ENCODE measurements around the gene GRHPR. TPM values are rescaled to one million over a fixed set of nuclear protein-coding genes. Genes with fewer than 3 reads are reported as not detected.

The GRHPR gene
- polyA plus RNA-seq, 1 donor from 2014 or later = 128 TPM

GRCh38 chr9:37449862-37450632, 27.6 kb downstream of the GRHPR start:
- Histone ChIP-seq H3K9me3 (ENCODE audit: low read length) (no peaks in the 10 kb centered on the region), H3K9me2 (ENCODE audit: insufficient read depth, low read length) (no peaks in the 10 kb centered on the region), H3K27me3 (ENCODE audit: insufficient read depth, low read depth, low read length) (no peaks in the 10 kb centered on the region), H2AFZ (ENCODE audit: low read depth, low read length) (no peak overlapping the region), H3K79me2 (replicated peaks; ENCODE audit: insufficient read depth, low read length) (peaks cover 5% of the 10 kb centered on the region), H3K36me3 (ENCODE audit: insufficient read depth, low read length) (no peaks in the 10 kb centered on the region), H3F3A (ENCODE audit: insufficient read depth, low read length, poor library complexity, severe bottlenecking) (no peaks in the 10 kb centered on the region), H3K27ac (ENCODE audit: low read length) (no peak overlapping the region), H3K4me2 (ENCODE audit: low read length) (no peak overlapping the region), H3K9ac (ENCODE audit: low read length) (no peak overlapping the region), H4K20me1 (ENCODE audit: insufficient read depth) (no peaks in the 10 kb centered on the region), H3K4me3 (ENCODE audit: low read length) (no peak overlapping the region)
- TF ChIP-seq POLR2AphosphoS5 (IDR thresholded peaks at IDR 0.05) (no peak), SMC3 (conservative IDR thresholded peaks at IDR 0.05; ENCODE audit: poor library complexity) (no peak), REST (IDR thresholded peaks at IDR 0.05; ENCODE audit: borderline replicate concordance) (no peak), TAF1 (IDR thresholded peaks at IDR 0.05; ENCODE audit: low read depth) (no peak), MXI1 (conservative IDR thresholded peaks at IDR 0.05; ENCODE audit: poor library complexity, severe bottlenecking) (no peak), EP300 (conservative IDR thresholded peaks at IDR 0.05; ENCODE audit: poor library complexity, severe bottlenecking) (no peak), CTCF (IDR thresholded peaks at IDR 0.05; ENCODE audit: poor library complexity, severe bottlenecking) (no peak), RAD21 (conservative IDR thresholded peaks at IDR 0.05) (no peak), EZH2 (IDR thresholded peaks at IDR 0.05; ENCODE audit: borderline replicate concordance, insufficient read depth, low read length, poor library complexity, severe bottlenecking) (no peak)

- H4K20me1 ChIP-seq (ENCODE audit: insufficient read depth) = no peaks in the 10 kb centered on the region
- no peaks in the 10 kb centered on the region for H3K9me3 ChIP-seq (ENCODE audit: low read length)
- no peak overlapping the region for H3K9ac ChIP-seq (ENCODE audit: low read length)
- TF ChIP-seq RAD21 (conservative IDR thresholded peaks at IDR 0.05) (no peak), SMC3 (conservative IDR thresholded peaks at IDR 0.05; ENCODE audit: poor library complexity) (no peak), TAF1 (IDR thresholded peaks at IDR 0.05; ENCODE audit: low read depth) (no peak), CTCF (IDR thresholded peaks at IDR 0.05; ENCODE audit: poor library complexity, severe bottlenecking) (no peak), EP300 (conservative IDR thresholded peaks at IDR 0.05; ENCODE audit: poor library complexity, severe bottlenecking) (no peak), REST (IDR thresholded peaks at IDR 0.05; ENCODE audit: borderline replicate concordance) (no peak), POLR2AphosphoS5 (IDR thresholded peaks at IDR 0.05) (no peak), MXI1 (conservative IDR thresholded peaks at IDR 0.05; ENCODE audit: poor library complexity, severe bottlenecking) (no peak), EZH2 (IDR thresholded peaks at IDR 0.05; ENCODE audit: borderline replicate concordance, insufficient read depth, low read length, poor library complexity, severe bottlenecking) (no peak)
- no peak overlapping the region for H3K4me2 ChIP-seq (ENCODE audit: low read length)
- H2AFZ ChIP-seq (ENCODE audit: low read depth, low read length) = no peak overlapping the region
- H3K79me2 ChIP-seq (replicated peaks; ENCODE audit: insufficient read depth, low read length) = peaks cover 18% of the 10 kb centered on the region
- no peaks in the 10 kb centered on the region for H3K9me2 ChIP-seq (ENCODE audit: insufficient read depth, low read length)
- H3F3A ChIP-seq (ENCODE audit: insufficient read depth, low read length, poor library complexity, severe bottlenecking) = no peaks in the 10 kb centered on the region
- H3K36me3 ChIP-seq (ENCODE audit: insufficient read depth, low read length) = no peaks in the 10 kb centered on the region
- H3K27me3 ChIP-seq (ENCODE audit: insufficient read depth, low read depth, low read length) = no peaks in the 10 kb centered on the region
- H3K4me3 ChIP-seq (ENCODE audit: low read length) = no peak overlapping the region
- H3K27ac ChIP-seq (ENCODE audit: low read length) = no peak overlapping the region
These were observed 29.1 kb downstream of the GRHPR start for GRCh38 chr9:37451628-37452027.
